A204.1 (cell line): ENCODE results near the gene NOX5.
"Not testable (repeated sequence)": the region's sequence is repeated elsewhere in the genome, so short reads cannot be mapped to it uniquely, and the experiment has no call there.

Source experiments
- FAIRE-seq: peaks from 2 replicates; lab custom pipeline; 2012; peaks lifted over from hg19 to GRCh38; lab: Jason Lieb, UNC

NOX5 gene

GRCh38 chr15:69014454-69014853 lies at the start of gene NOX5:
Gene NOX5, plus strand, starts transcription at chr15:69014695. Its CDS starts 41 bp downstream, at chr15:69014736.
- FAIRE-seq, result no peak

GRCh38 chr15:68966996-68967395 lies 47.5 kb upstream of the NOX5 start:
- FAIRE-seq, result no peak

GRCh38 chr15:68967948-68968347 lies 46.5 kb upstream of the NOX5 start:
- FAIRE-seq, result no peak

GRCh38 chr15:68969298-68969697 lies 45.2 kb upstream of the NOX5 start:
- FAIRE-seq, result no peak

- FAIRE-seq, result no peak
These were observed 42.1 kb upstream of the NOX5 start for GRCh38 chr15:68972201-68973065.

GRCh38 chr15:68975651-68976160 lies 38.8 kb upstream of the NOX5 start:
- not testable (repeated sequence) for FAIRE-seq

GRCh38 chr15:68977426-68977825 lies 37.1 kb upstream of the NOX5 start:
- FAIRE-seq, result not testable (repeated sequence)

- FAIRE-seq, result no peak
These were observed 35.5 kb upstream of the NOX5 start for GRCh38 chr15:68979006-68979405.

GRCh38 chr15:68979816-68980215 lies 34.7 kb upstream of the NOX5 start:
- FAIRE-seq, result no peak

- no peak for FAIRE-seq
These were observed 33.7 kb upstream of the NOX5 start for GRCh38 chr15:68980786-68981185.

GRCh38 chr15:68981941-68982340 lies 32.6 kb upstream of the NOX5 start:
- no peak for FAIRE-seq

GRCh38 chr15:68982976-68983563 lies 31.4 kb upstream of the NOX5 start:
- no peak for FAIRE-seq

- no peak for FAIRE-seq
These were observed 30.5 kb upstream of the NOX5 start for GRCh38 chr15:68983961-68984481.

GRCh38 chr15:68984586-68984985 lies 29.9 kb upstream of the NOX5 start:
- no peak for FAIRE-seq

GRCh38 chr15:68985361-68985891 lies 29.1 kb upstream of the NOX5 start:
- FAIRE-seq, result no peak

GRCh38 chr15:68986322-68986721 lies 28.2 kb upstream of the NOX5 start:
- no peak for FAIRE-seq

- FAIRE-seq, result no peak
These were observed 27.4 kb upstream of the NOX5 start for GRCh38 chr15:68987120-68987519.

GRCh38 chr15:68987676-68988075 lies 26.8 kb upstream of the NOX5 start:
- FAIRE-seq, result no peak

GRCh38 chr15:68989541-68990230 lies 24.8 kb upstream of the NOX5 start:
- FAIRE-seq, result no peak

GRCh38 chr15:68990231-68990991 lies 24.1 kb upstream of the NOX5 start:
- FAIRE-seq, result no peak

GRCh38 chr15:68990992-68991500 lies 23.4 kb upstream of the NOX5 start:
- no peak for FAIRE-seq
